ENCODE results near the gene NIT2.

DNA sequence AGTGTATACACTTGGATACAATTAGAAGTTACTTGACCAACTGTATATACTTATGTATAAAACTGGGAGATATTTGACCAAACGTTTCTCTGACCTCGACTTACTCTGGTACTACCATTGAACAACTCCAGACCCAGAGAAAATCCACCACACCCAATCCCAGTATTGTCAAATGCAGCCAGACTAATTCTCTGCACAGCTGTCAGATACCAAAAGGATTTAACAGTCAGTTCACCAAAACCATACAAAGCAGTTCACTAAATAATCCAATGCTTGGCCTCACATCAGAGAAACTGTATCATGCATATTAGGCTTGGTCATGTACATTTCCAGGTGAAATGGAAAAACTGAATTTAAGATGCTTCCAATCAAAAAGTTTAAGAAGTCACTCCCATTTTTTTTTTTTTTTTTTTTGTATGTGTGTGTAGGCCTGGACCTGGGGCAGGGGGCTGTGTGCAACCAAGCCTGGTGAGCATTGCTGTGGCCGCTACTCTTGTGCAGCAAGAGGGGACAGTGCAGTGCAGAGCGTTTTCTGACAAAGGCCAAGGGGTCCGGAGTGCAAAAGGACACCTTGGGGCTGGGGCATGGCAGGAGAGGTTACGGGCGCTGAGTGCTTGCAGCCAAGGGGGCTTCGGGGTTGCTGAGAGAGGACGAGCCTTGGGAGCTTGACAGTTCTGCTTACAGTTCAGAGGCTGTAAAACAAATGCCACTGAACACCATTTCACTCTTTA lies 64.9 kb downstream of the NIT2 start:
- no peak for TF ChIP-seq CTCF (conservative IDR thresholded peaks at IDR 0.05 in 1 of 2, IDR thresholded peaks at IDR 0.05 in 1 of 2; ENCODE audit: extremely low read depth in 1 of 2, insufficient read depth in 1 of 2, low read depth in 1 of 2, low read length in 2 of 2)
- TF ChIP-seq EZH2 (IDR thresholded peaks at IDR 0.05; ENCODE audit: borderline replicate concordance, low read length): no peak

All from mammary epithelial cell (primary cell).